ENCODE measurements around the gene NAA25.
"Not testable (repeated sequence)": the region's sequence is repeated elsewhere in the genome, so short reads cannot be mapped to it uniquely, and the experiment has no call there.

The NAA25 gene

GRCh38 chr12:112010415-112011344 lies 97.9 kb downstream of the NAA25 start:
- DNase-seq (ENCODE audit: low read depth in 2 of 3, low spot score in 1 of 3) = no peak

GRCh38 chr12:112009596-112009995 lies 99.0 kb downstream of the NAA25 start:
- not testable (repeated sequence) for DNase-seq (ENCODE audit: low read depth in 2 of 3, low spot score in 1 of 3)

- DNase-seq (ENCODE audit: low read depth in 2 of 3, low spot score in 1 of 3) = no peak
Measured at GRCh38 chr12:112008918-112009317, 99.7 kb downstream of the NAA25 start.

GRCh38 chr12:112007945-112008344 lies 100.6 kb downstream of the NAA25 start:
- DNase-seq (ENCODE audit: low read depth in 2 of 3, low spot score in 1 of 3) = no peak

GRCh38 chr12:112005419-112006395 lies 102.9 kb downstream of the NAA25 start:
- DNase-seq (ENCODE audit: low read depth in 2 of 3, low spot score in 1 of 3) = no peak

GRCh38 chr12:112004041-112004440 lies 104.5 kb downstream of the NAA25 start:
- no peak for DNase-seq (ENCODE audit: low read depth in 2 of 3, low spot score in 1 of 3)

GRCh38 chr12:112001576-112001975 lies 107.0 kb downstream of the NAA25 start:
- no peak for DNase-seq (ENCODE audit: low read depth in 2 of 3, low spot score in 1 of 3)

- no peak for DNase-seq (ENCODE audit: low read depth in 2 of 3, low spot score in 1 of 3)
Measured at GRCh38 chr12:112000820-112001219, 107.8 kb downstream of the NAA25 start.

- DNase-seq (ENCODE audit: low read depth in 2 of 3, low spot score in 1 of 3) = not testable (repeated sequence)
Measured at GRCh38 chr12:111999129-111999528, 109.5 kb downstream of the NAA25 start.

GRCh38 chr12:111998015-111998414 lies 110.6 kb downstream of the NAA25 start:
- no peak for DNase-seq (ENCODE audit: low read depth in 2 of 3, low spot score in 1 of 3)

- no peak for DNase-seq (ENCODE audit: low read depth in 2 of 3, low spot score in 1 of 3)
Measured at GRCh38 chr12:111997300-111997699, 111.3 kb downstream of the NAA25 start.

- DNase-seq (ENCODE audit: low read depth in 2 of 3, low spot score in 1 of 3) = no peak
Measured at GRCh38 chr12:111995782-111996480, 112.7 kb downstream of the NAA25 start.

- DNase-seq (ENCODE audit: low read depth in 2 of 3, low spot score in 1 of 3) = not testable (repeated sequence)
Measured at GRCh38 chr12:111994211-111995111, 114.1 kb downstream of the NAA25 start.

- DNase-seq (ENCODE audit: low read depth in 2 of 3, low spot score in 1 of 3) = no peak
Measured at GRCh38 chr12:111993292-111994150, 115.1 kb downstream of the NAA25 start.

- DNase-seq (ENCODE audit: low read depth in 2 of 3, low spot score in 1 of 3) = no peak
Measured at GRCh38 chr12:111992464-111992863, 116.1 kb downstream of the NAA25 start.

GRCh38 chr12:111991946-111992345 lies 116.6 kb downstream of the NAA25 start:
- no peak for DNase-seq (ENCODE audit: low read depth in 2 of 3, low spot score in 1 of 3)

- DNase-seq (ENCODE audit: low read depth in 2 of 3, low spot score in 1 of 3) = no peak
Measured at GRCh38 chr12:111991535-111991934, 117.0 kb downstream of the NAA25 start.

- DNase-seq (ENCODE audit: low read depth in 2 of 3, low spot score in 1 of 3) = no peak
Measured at GRCh38 chr12:111984820-111985219, 123.8 kb downstream of the NAA25 start.

- DNase-seq (ENCODE audit: low read depth in 2 of 3, low spot score in 1 of 3) = no peak
Measured at GRCh38 chr12:111981987-111982386, 126.6 kb downstream of the NAA25 start.
